Measurements from ENCODE around the gene HID1. TPM values are rescaled to one million over a fixed set of nuclear protein-coding genes. Genes with fewer than 3 reads are reported as not detected.

Gene HID1
- polyA plus RNA-seq, 1 donor from 2014 or later, result 26.6 TPM

GRCh38 chr17:74952431-74953133 lies 20.0 kb downstream of the HID1 start:
- Histone ChIP-seq H3K79me2 (replicated peaks; ENCODE audit: insufficient read depth, low read length) (no peaks in the 10 kb centered on the region), H3K27ac (ENCODE audit: low read length) (no peak overlapping the region), H2AFZ (ENCODE audit: low read depth, low read length) (no peak overlapping the region), H3F3A (ENCODE audit: insufficient read depth, low read length, poor library complexity, severe bottlenecking) (no peaks in the 10 kb centered on the region), H3K9ac (ENCODE audit: low read length) (no peak overlapping the region), H3K9me3 (ENCODE audit: low read length) (no peaks in the 10 kb centered on the region), H3K4me3 (ENCODE audit: low read length) (no peak overlapping the region), H3K36me3 (ENCODE audit: insufficient read depth, low read length) (no peaks in the 10 kb centered on the region), H4K20me1 (ENCODE audit: insufficient read depth) (no peaks in the 10 kb centered on the region), H3K4me2 (ENCODE audit: low read length) (no peak overlapping the region), H3K9me2 (ENCODE audit: insufficient read depth, low read length) (no peaks in the 10 kb centered on the region), H3K27me3 (ENCODE audit: insufficient read depth, low read depth, low read length) (no peaks in the 10 kb centered on the region)
- TF ChIP-seq POLR2AphosphoS5 (IDR thresholded peaks at IDR 0.05) (no peak), TAF1 (IDR thresholded peaks at IDR 0.05; ENCODE audit: low read depth) (no peak), RAD21 (conservative IDR thresholded peaks at IDR 0.05) (no peak), EP300 (conservative IDR thresholded peaks at IDR 0.05; ENCODE audit: poor library complexity, severe bottlenecking) (no peak), MXI1 (conservative IDR thresholded peaks at IDR 0.05; ENCODE audit: poor library complexity, severe bottlenecking) (no peak), EZH2 (IDR thresholded peaks at IDR 0.05; ENCODE audit: borderline replicate concordance, insufficient read depth, low read length, poor library complexity, severe bottlenecking) (no peak), SMC3 (conservative IDR thresholded peaks at IDR 0.05; ENCODE audit: poor library complexity) (no peak)
- TF ChIP-seq, protein P1, sequence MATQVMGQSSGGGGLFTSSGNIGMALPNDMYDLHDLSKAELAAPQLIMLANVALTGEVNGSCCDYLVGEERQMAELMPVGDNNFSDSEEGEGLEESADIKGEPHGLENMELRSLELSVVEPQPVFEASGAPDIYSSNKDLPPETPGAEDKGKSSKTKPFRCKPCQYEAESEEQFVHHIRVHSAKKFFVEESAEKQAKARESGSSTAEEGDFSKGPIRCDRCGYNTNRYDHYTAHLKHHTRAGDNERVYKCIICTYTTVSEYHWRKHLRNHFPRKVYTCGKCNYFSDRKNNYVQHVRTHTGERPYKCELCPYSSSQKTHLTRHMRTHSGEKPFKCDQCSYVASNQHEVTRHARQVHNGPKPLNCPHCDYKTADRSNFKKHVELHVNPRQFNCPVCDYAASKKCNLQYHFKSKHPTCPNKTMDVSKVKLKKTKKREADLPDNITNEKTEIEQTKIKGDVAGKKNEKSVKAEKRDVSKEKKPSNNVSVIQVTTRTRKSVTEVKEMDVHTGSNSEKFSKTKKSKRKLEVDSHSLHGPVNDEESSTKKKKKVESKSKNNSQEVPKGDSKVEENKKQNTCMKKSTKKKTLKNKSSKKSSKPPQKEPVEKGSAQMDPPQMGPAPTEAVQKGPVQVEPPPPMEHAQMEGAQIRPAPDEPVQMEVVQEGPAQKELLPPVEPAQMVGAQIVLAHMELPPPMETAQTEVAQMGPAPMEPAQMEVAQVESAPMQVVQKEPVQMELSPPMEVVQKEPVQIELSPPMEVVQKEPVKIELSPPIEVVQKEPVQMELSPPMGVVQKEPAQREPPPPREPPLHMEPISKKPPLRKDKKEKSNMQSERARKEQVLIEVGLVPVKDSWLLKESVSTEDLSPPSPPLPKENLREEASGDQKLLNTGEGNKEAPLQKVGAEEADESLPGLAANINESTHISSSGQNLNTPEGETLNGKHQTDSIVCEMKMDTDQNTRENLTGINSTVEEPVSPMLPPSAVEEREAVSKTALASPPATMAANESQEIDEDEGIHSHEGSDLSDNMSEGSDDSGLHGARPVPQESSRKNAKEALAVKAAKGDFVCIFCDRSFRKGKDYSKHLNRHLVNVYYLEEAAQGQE (IDR thresholded peaks at IDR 0.05; ENCODE audit: borderline replicate concordance), result no peak
- TF ChIP-seq, protein P2, sequence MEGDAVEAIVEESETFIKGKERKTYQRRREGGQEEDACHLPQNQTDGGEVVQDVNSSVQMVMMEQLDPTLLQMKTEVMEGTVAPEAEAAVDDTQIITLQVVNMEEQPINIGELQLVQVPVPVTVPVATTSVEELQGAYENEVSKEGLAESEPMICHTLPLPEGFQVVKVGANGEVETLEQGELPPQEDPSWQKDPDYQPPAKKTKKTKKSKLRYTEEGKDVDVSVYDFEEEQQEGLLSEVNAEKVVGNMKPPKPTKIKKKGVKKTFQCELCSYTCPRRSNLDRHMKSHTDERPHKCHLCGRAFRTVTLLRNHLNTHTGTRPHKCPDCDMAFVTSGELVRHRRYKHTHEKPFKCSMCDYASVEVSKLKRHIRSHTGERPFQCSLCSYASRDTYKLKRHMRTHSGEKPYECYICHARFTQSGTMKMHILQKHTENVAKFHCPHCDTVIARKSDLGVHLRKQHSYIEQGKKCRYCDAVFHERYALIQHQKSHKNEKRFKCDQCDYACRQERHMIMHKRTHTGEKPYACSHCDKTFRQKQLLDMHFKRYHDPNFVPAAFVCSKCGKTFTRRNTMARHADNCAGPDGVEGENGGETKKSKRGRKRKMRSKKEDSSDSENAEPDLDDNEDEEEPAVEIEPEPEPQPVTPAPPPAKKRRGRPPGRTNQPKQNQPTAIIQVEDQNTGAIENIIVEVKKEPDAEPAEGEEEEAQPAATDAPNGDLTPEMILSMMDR (IDR thresholded peaks at IDR 0.05; ENCODE audit: poor library complexity, severe bottlenecking), result no peak

DNA sequence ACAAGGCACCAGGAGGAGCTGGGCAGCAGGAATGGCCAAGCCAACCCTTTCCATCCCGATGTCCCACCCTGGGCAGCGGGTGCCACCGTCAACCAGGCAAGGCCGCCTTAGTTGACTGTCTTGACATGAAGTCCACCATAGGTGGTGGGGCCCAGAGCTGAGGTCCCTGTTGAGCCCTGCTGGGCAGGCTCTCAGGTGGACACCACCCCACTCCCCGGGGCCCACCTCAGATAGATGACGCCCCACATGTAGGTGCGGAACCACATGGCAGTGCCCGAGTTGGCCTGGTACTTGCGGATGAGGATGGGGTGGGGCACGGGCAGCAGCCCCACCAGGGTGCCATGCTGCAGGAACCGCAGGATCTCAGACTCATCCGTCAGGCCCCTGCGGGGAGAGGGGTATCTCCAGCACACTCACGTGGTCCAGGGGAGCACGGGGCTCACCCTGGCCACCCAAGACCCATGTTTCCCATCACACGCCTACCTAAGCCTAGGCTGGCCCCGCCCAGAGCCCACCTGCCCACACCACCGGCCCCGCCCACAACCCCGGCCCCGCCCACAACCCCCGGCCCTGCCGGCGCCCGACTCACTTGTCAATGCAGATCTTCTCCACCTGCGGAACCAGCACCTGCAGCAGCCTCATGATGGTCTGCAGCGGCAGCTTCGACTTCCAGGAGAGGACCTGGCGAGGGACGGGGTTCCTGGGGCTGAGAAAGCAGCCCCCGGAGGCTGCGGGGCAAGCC lies 20.7 kb downstream of the HID1 start:
- H3K4me3 ChIP-seq (ENCODE audit: low read length), result no peak overlapping the region
- no peaks in the 10 kb centered on the region for H4K20me1 ChIP-seq (ENCODE audit: insufficient read depth)
- H3K27me3 ChIP-seq (ENCODE audit: insufficient read depth, low read depth, low read length), result no peaks in the 10 kb centered on the region
- H2AFZ ChIP-seq (ENCODE audit: low read depth, low read length), result no peak overlapping the region
- H3K9me2 ChIP-seq (ENCODE audit: insufficient read depth, low read length), result no peaks in the 10 kb centered on the region
- H3K27ac ChIP-seq (ENCODE audit: low read length), result no peak overlapping the region
- no peak overlapping the region for H3K4me2 ChIP-seq (ENCODE audit: low read length)
- H3K36me3 ChIP-seq (ENCODE audit: insufficient read depth, low read length), result no peaks in the 10 kb centered on the region
- no peaks in the 10 kb centered on the region for H3K79me2 ChIP-seq (replicated peaks; ENCODE audit: insufficient read depth, low read length)
- no peaks in the 10 kb centered on the region for H3K9me3 ChIP-seq (ENCODE audit: low read length)
- no peaks in the 10 kb centered on the region for H3F3A ChIP-seq (ENCODE audit: insufficient read depth, low read length, poor library complexity, severe bottlenecking)
- TF ChIP-seq, protein P2 (IDR thresholded peaks at IDR 0.05; ENCODE audit: poor library complexity, severe bottlenecking), result no peak
- TF ChIP-seq RAD21 (conservative IDR thresholded peaks at IDR 0.05) (no peak), SMC3 (conservative IDR thresholded peaks at IDR 0.05; ENCODE audit: poor library complexity) (no peak), POLR2AphosphoS5 (IDR thresholded peaks at IDR 0.05) (no peak), TAF1 (IDR thresholded peaks at IDR 0.05; ENCODE audit: low read depth) (no peak)
- no peak overlapping the region for H3K9ac ChIP-seq (ENCODE audit: low read length)

Measured in neural cell (in vitro differentiated cells).